Skeletal muscle satellite cell (primary cell): ENCODE data around the gene ITPK1.
"Not testable (repeated sequence)": the region's sequence is repeated elsewhere in the genome, so short reads cannot be mapped to it uniquely, and the experiment has no call there.

Experiments
- H3K27me3 ChIP-seq: 2 replicates; pipeline ENCODE4 v1.7.0; 2013; ENCODE audit warnings: low read length; ENCODE audit not compliant: control insufficient read depth, insufficient read depth
- H3K36me3 ChIP-seq: 2 replicates; pipeline ENCODE4 v1.7.0; 2013; ENCODE audit warnings: mild to moderate bottlenecking, control low read depth, low read length; ENCODE audit not compliant: insufficient read depth
- H3K4me1 ChIP-seq: 2 replicates; pipeline ENCODE4 v1.7.0; 2013; ENCODE audit warnings: low read length; ENCODE audit not compliant: control insufficient read depth, insufficient read depth
- H3K4me2 ChIP-seq: 2 replicates; pipeline ENCODE4 v1.7.0; 2013; ENCODE audit warnings: mild to moderate bottlenecking, low read length
- H3K4me3 ChIP-seq: 2 replicates; pipeline ENCODE4 v1.7.0; 2013; ENCODE audit warnings: low read length
- H3K9ac ChIP-seq: 2 replicates; pipeline ENCODE4 v1.7.0; 2013; ENCODE audit warnings: mild to moderate bottlenecking, low read depth, low read length, moderate library complexity
- H3K9me3 ChIP-seq: replicated peaks from 2 replicates; pipeline ENCODE4 v1.7.0; 2013; ENCODE audit warnings: mild to moderate bottlenecking, control low read depth, low read length

ITPK1 gene

GRCh38 chr14:93148979-93149378 is 33.3 kb upstream of the ITPK1 start:
- H3K36me3 ChIP-seq: no peaks in the 10 kb centered on the region
- no peaks in the 10 kb centered on the region for H3K4me1 ChIP-seq
- no peak overlapping the region for H3K4me3 ChIP-seq
- peaks cover 23% of the 10 kb centered on the region for H3K27me3 ChIP-seq
- H3K9me3 ChIP-seq: no peaks in the 10 kb centered on the region
- no peak overlapping the region for H3K4me2 ChIP-seq
- H3K9ac ChIP-seq: no peak overlapping the region

GRCh38 chr14:93146119-93146518 is 30.4 kb upstream of the ITPK1 start:
- Histone ChIP-seq H3K27me3 (peaks cover 23% of the 10 kb centered on the region), H3K36me3 (no peaks in the 10 kb centered on the region), H3K4me3 (no peak overlapping the region), H3K4me2 (no peak overlapping the region), H3K9me3 (no peaks in the 10 kb centered on the region), H3K9ac (no peak overlapping the region), H3K4me1 (no peaks in the 10 kb centered on the region)

- Histone ChIP-seq H3K9ac (no peak overlapping the region), H3K27me3 (peaks cover 15% of the 10 kb centered on the region), H3K9me3 (no peaks in the 10 kb centered on the region), H3K4me1 (no peaks in the 10 kb centered on the region), H3K4me3 (no peak overlapping the region), H3K36me3 (no peaks in the 10 kb centered on the region), H3K4me2 (no peak overlapping the region)
Measured at GRCh38 chr14:93142854-93143652, 27.3 kb upstream of the ITPK1 start.

- peaks cover 7% of the 10 kb centered on the region for H3K27me3 ChIP-seq
- no peaks in the 10 kb centered on the region for H3K36me3 ChIP-seq
- H3K4me2 ChIP-seq: no peak overlapping the region
- no peak overlapping the region for H3K9ac ChIP-seq
- no peaks in the 10 kb centered on the region for H3K9me3 ChIP-seq
- no peak overlapping the region for H3K4me3 ChIP-seq
- no peaks in the 10 kb centered on the region for H3K4me1 ChIP-seq
Measured at GRCh38 chr14:93137864-93138263, 22.1 kb upstream of the ITPK1 start.

- H3K4me3 ChIP-seq, H3K36me3 ChIP-seq, H3K9ac ChIP-seq, H3K9me3 ChIP-seq, H3K4me2 ChIP-seq, H3K4me1 ChIP-seq, H3K27me3 ChIP-seq: not testable (repeated sequence)
Measured at GRCh38 chr14:93136508-93136907, 20.8 kb upstream of the ITPK1 start.

GRCh38 chr14:93136009-93136408 is 20.3 kb upstream of the ITPK1 start:
- H3K9me3 ChIP-seq: no peaks in the 10 kb centered on the region

GRCh38 chr14:93135399-93135798 is 19.7 kb upstream of the ITPK1 start:
- Histone ChIP-seq H3K4me3 (no peak overlapping the region), H3K27me3 (peaks cover 7% of the 10 kb centered on the region), H3K4me1 (no peaks in the 10 kb centered on the region), H3K9ac (no peak overlapping the region), H3K9me3 (no peaks in the 10 kb centered on the region), H3K36me3 (no peaks in the 10 kb centered on the region), H3K4me2 (no peak overlapping the region)

More at GRCh38 chr14:93136009-93136408, 20.3 kb upstream of the ITPK1 start:
- Histone ChIP-seq H3K27me3 (peaks cover 7% of the 10 kb centered on the region), H3K4me2 (no peak overlapping the region), H3K4me1 (no peaks in the 10 kb centered on the region), H3K9ac (no peak overlapping the region), H3K4me3 (no peak overlapping the region), H3K36me3 (no peaks in the 10 kb centered on the region)

- Histone ChIP-seq H3K4me1 (no peaks in the 10 kb centered on the region), H3K9ac (no peak overlapping the region), H3K9me3 (no peaks in the 10 kb centered on the region), H3K27me3 (peaks cover 20% of the 10 kb centered on the region), H3K4me3 (no peak overlapping the region), H3K4me2 (no peak overlapping the region), H3K36me3 (no peaks in the 10 kb centered on the region)
Measured at GRCh38 chr14:93133464-93133863, 17.7 kb upstream of the ITPK1 start.

- Histone ChIP-seq H3K4me1 (no peaks in the 10 kb centered on the region), H3K4me2 (no peak overlapping the region), H3K36me3 (no peaks in the 10 kb centered on the region), H3K9me3 (no peaks in the 10 kb centered on the region), H3K4me3 (no peak overlapping the region), H3K27me3 (peaks cover 19% of the 10 kb centered on the region), H3K9ac (no peak overlapping the region)
Measured at GRCh38 chr14:93132472-93133065, 16.8 kb upstream of the ITPK1 start.

- not testable (repeated sequence) for H3K4me2 ChIP-seq, H3K4me1 ChIP-seq, H3K4me3 ChIP-seq, H3K9me3 ChIP-seq, H3K9ac ChIP-seq, H3K36me3 ChIP-seq
- H3K27me3 ChIP-seq: peaks cover 19% of the 10 kb centered on the region
Measured at GRCh38 chr14:93131257-93131820, 15.6 kb upstream of the ITPK1 start.

GRCh38 chr14:93128725-93129459 is 13.2 kb upstream of the ITPK1 start:
- Histone ChIP-seq H3K4me2 (no peak overlapping the region), H3K27me3 (peaks cover 27% of the 10 kb centered on the region), H3K4me3 (no peak overlapping the region), H3K9me3 (no peaks in the 10 kb centered on the region), H3K4me1 (no peaks in the 10 kb centered on the region), H3K9ac (no peak overlapping the region), H3K36me3 (no peaks in the 10 kb centered on the region)
